ENCODE data around the gene USH1C. TPM values are rescaled to one million over a fixed set of nuclear protein-coding genes. Genes with fewer than 3 reads are reported as not detected.

The USH1C gene
- total and polyA plus RNA-seq, 4 donors: 0.09 to 1.3 (median 0.75) TPM

GRCh38 chr11:17511571-17511970 lies 32.6 kb downstream of the USH1C start:
- TF ChIP-seq JUND (IDR thresholded peaks at IDR 0.05) (no peak), RAD21 (IDR thresholded peaks at IDR 0.05) (no peak), ZBTB33 (IDR thresholded peaks at IDR 0.05) (no peak), FOXA2 (IDR thresholded peaks at IDR 0.05) (no peak), GABPA (IDR thresholded peaks at IDR 0.05 in 1 of 2, conservative IDR thresholded peaks at IDR 0.05 in 1 of 2) (no peak), EGR1 (IDR thresholded peaks at IDR 0.05; ENCODE audit: low read depth in 2 of 2) (no peak), ATF3 (IDR thresholded peaks at IDR 0.05) (no peak), HNF4G (IDR thresholded peaks at IDR 0.05) (no peak), REST (IDR thresholded peaks at IDR 0.05) (no peak), TAF1 (conservative IDR thresholded peaks at IDR 0.05) (no peak), FOXA1 (IDR thresholded peaks at IDR 0.05) (no peak), HNF4A (conservative IDR thresholded peaks at IDR 0.05) (no peak), YY1 (IDR thresholded peaks at IDR 0.05) (no peak), MAX (IDR thresholded peaks at IDR 0.05) (no peak)
- no peak for DNase-seq (ENCODE audit: low spot score)
- Histone ChIP-seq H3K27me3 (ENCODE audit: control insufficient read depth in 4 of 4, insufficient read depth in 4 of 4, low read length in 3 of 4) (no peaks in the 10 kb centered on the region), H3K27ac (ENCODE audit: low read depth in 1 of 2, low read length in 2 of 2) (no peak overlapping the region), H3K9ac (ENCODE audit: low read depth in 1 of 2, low read length in 2 of 2) (no peak overlapping the region), H3K4me1 (ENCODE audit: control insufficient read depth in 4 of 4, insufficient read depth in 4 of 4, low read length in 3 of 4) (no peaks in the 10 kb centered on the region), H3K9me3 (ENCODE audit: control insufficient read depth in 4 of 4, low read length in 3 of 4) (no peaks in the 10 kb centered on the region), H3K36me3 (ENCODE audit: control insufficient read depth in 4 of 4, insufficient read depth in 3 of 4, low read depth in 1 of 4, low read length in 3 of 4) (no peaks in the 10 kb centered on the region), H3K4me3 (ENCODE audit: low read depth in 1 of 3, low read length in 3 of 3) (no peak overlapping the region)
- 57% methylated on average over 3 of the region's 3 CpGs for WGBS

GRCh38 chr11:17510507-17511206 lies 33.6 kb downstream of the USH1C start:
- Histone ChIP-seq H3K36me3 (ENCODE audit: control insufficient read depth in 4 of 4, insufficient read depth in 3 of 4, low read depth in 1 of 4, low read length in 3 of 4) (no peaks in the 10 kb centered on the region), H3K9ac (ENCODE audit: low read depth in 1 of 2, low read length in 2 of 2) (no peak overlapping the region), H3K4me3 (ENCODE audit: low read depth in 1 of 3, low read length in 3 of 3) (no peak overlapping the region), H3K27me3 (ENCODE audit: control insufficient read depth in 4 of 4, insufficient read depth in 4 of 4, low read length in 3 of 4) (no peaks in the 10 kb centered on the region), H3K9me3 (ENCODE audit: control insufficient read depth in 4 of 4, low read length in 3 of 4) (no peaks in the 10 kb centered on the region), H3K4me1 (ENCODE audit: control insufficient read depth in 4 of 4, insufficient read depth in 4 of 4, low read length in 3 of 4) (no peaks in the 10 kb centered on the region), H3K27ac (ENCODE audit: low read depth in 1 of 2, low read length in 2 of 2) (no peak overlapping the region)
- no peak for TF ChIP-seq YY1 (IDR thresholded peaks at IDR 0.05)
- no peak for TF ChIP-seq JUND (IDR thresholded peaks at IDR 0.05)
- no peak for TF ChIP-seq SP1 (IDR thresholded peaks at IDR 0.05)
- no peak for TF ChIP-seq RXRA (IDR thresholded peaks at IDR 0.05)
- TF ChIP-seq MAX (IDR thresholded peaks at IDR 0.05): no peak
- TF ChIP-seq TAF1 (conservative IDR thresholded peaks at IDR 0.05): no peak
- no peak for TF ChIP-seq REST (IDR thresholded peaks at IDR 0.05)
- TF ChIP-seq FOXA1 (IDR thresholded peaks at IDR 0.05): no peak
- TF ChIP-seq HNF4G (IDR thresholded peaks at IDR 0.05): no peak
- no peak for DNase-seq (ENCODE audit: low spot score)
- 78% methylated on average over 4 of the region's 4 CpGs for WGBS
